CD8-positive, alpha-beta memory T cell (primary cell): ENCODE results near the gene DCLRE1B. TPM values are rescaled to one million over a fixed set of nuclear protein-coding genes. Genes with fewer than 3 reads are reported as not detected.
"Not testable (repeated sequence)": the region's sequence is repeated elsewhere in the genome, so short reads cannot be mapped to it uniquely, and the experiment has no call there.

ENCODE experiments used
- CTCF ChIA-PET: fragments of 350-600 bp; sonication (Branson Sonifier 250); formaldehyde crosslinking; loops from one replicate; lab custom pipeline; 2021; ENCODE audit warnings: antibody characterized with exemption; lab: Charles Lee
- POLR2A ChIA-PET: fragments of 350-600 bp; sonication (Branson Sonifier 250); formaldehyde crosslinking; loops from one replicate; lab custom pipeline; 2021; ENCODE audit warnings: antibody characterized with exemption; lab: Charles Lee
- DNase-seq, 5 donors: peaks; one replicate each; pipeline versions ENCODE4 v3.0.0 to v3.0.0-alpha.2; 2020 to 2022; ENCODE audit warnings: mixed read lengths in 1 of 5
- H3K27ac ChIP-seq: one replicate; pipeline ENCODE4 v1.7.0; 2013; ENCODE audit warnings: low read depth, mild to moderate bottlenecking, low read length, moderate library complexity
- H3K27me3 ChIP-seq: 2 replicates; pipeline ENCODE4 v1.7.0; 2013; ENCODE audit warnings: low read length, mild to moderate bottlenecking; ENCODE audit not compliant: insufficient read depth, poor library complexity, severe bottlenecking
- H3K36me3 ChIP-seq: 2 replicates; pipeline ENCODE4 v1.7.0; 2013; ENCODE audit warnings: mild to moderate bottlenecking, low read length, moderate library complexity; ENCODE audit not compliant: insufficient read depth
- H3K4me1 ChIP-seq: 2 replicates; pipeline ENCODE4 v1.7.0; 2013; ENCODE audit warnings: mild to moderate bottlenecking, low read length, moderate library complexity; ENCODE audit not compliant: insufficient read depth
- H3K4me3 ChIP-seq: 2 replicates; pipeline ENCODE4 v1.7.0; 2013; ENCODE audit warnings: mild to moderate bottlenecking, low read length
- H3K9me3 ChIP-seq: 2 replicates; pipeline ENCODE4 v1.7.0; 2013; ENCODE audit warnings: mild to moderate bottlenecking, low read length
- H3K27ac Mint-ChIP-seq, 8 donors: one replicate each; pipeline ENCODE4 v1.8.0; 2020 to 2021; ENCODE audit warnings: mixed read lengths in 8 of 8, mild to moderate bottlenecking in 6 of 8, inconsistent platforms in 3 of 8, moderate library complexity in 3 of 8
- H3K27me3 Mint-ChIP-seq, 2 donors: one replicate each; pipeline ENCODE4 v1.8.0; 2020 to 2021; ENCODE audit warnings: mixed read lengths in 2 of 2, mild to moderate bottlenecking in 1 of 2, moderate library complexity in 1 of 2
- H3K36me3 Mint-ChIP-seq, 3 donors: one replicate each; pipeline ENCODE4 v1.8.0; 2020 to 2021; ENCODE audit warnings: mixed read lengths in 3 of 3, inconsistent platforms in 1 of 3, mild to moderate bottlenecking in 1 of 3
- H3K4me1 Mint-ChIP-seq, 3 donors: one replicate each; pipeline ENCODE4 v1.8.0; 2020 to 2021; ENCODE audit warnings: mixed read lengths in 3 of 3, inconsistent platforms in 1 of 3, mild to moderate bottlenecking in 1 of 3
- H3K4me3 Mint-ChIP-seq, 7 donors: one replicate each; pipeline ENCODE4 v1.8.0; 2020 to 2021; ENCODE audit warnings: mixed read lengths in 7 of 7, mild to moderate bottlenecking in 6 of 7, moderate library complexity in 4 of 7, inconsistent platforms in 2 of 7
- H3K9me3 Mint-ChIP-seq, 5 donors: one replicate each; pipeline ENCODE4 v1.8.0; 2020 to 2022; ENCODE audit warnings: mixed read lengths in 5 of 5, mild to moderate bottlenecking in 3 of 5, moderate library complexity in 2 of 5, inconsistent platforms in 1 of 5
- polyA plus RNA-seq: library from polyadenylated mRNA; unstranded; fragments of 300-500 nt; fragmentation: Illumina TruSeq; gene quantifications from one replicate; pipeline ENCODE4 v1.2.3, GENCODE V29; 2021
- total RNA-seq, 2 experiments: library from RNA; stranded (reverse); gene quantifications; one replicate each; pipeline ENCODE4 v1.2.3, GENCODE V29; 2021

The DCLRE1B gene
- total and polyA plus RNA-seq, 3 experiments from 2014 or later, result 5.1 to 32.1 (median 31.2) TPM

DNA sequence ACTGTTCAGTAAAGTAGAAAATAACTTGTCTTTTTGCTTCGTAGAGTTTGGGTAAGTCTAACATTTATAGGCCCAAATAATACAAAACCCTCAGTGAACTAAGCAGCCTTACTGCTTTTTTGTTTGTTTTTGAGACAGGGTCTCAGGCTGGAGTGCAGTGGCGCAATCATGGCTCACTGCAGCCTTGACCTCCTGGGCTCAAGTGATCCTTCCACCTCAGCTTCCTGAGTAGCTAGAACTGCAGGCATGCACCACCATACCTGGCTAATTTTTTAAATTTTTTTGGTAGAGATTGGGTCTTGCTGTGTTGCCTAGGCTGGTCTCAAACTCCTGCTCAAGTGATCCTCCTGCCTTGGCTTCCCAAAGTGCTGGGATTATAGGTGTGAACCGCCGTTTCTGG, 43.0 kb downstream of the DCLRE1B start:
- H3K27ac ChIP-seq, H3K9me3 ChIP-seq, DNase-seq, H3K4me3 ChIP-seq, H3K27me3 Mint-ChIP-seq, H3K27me3 ChIP-seq, H3K36me3 ChIP-seq, H3K9me3 Mint-ChIP-seq: not testable (repeated sequence)
- ChIA-PET CTCF (interaction anchor here (0.9 to 6.1 kb wide), 7 partner anchors 8 to 113 kb away, joined by 3 to 74 read pairs (median 6); partner anchors contain the start of genes AP4B1, DCLRE1B and HIPK1), POLR2A (interaction anchor here (0.7 to 4.7 kb wide), 2 partner anchors 18 to 98 kb away, joined by 5 to 38 read pairs; partner anchors contain the start of gene HIPK1)
- Mint-ChIP-seq H3K4me3 (peak overlapping the region in 6 of 7 donors; percentile 26 to 78 (median 38)), H3K27ac (peak overlapping the region; percentile 89 to 96 (median 92)), H3K4me1 (peaks cover 67 to 94% (median 87%) of the 10 kb centered on the region in 3 donors), H3K36me3 (peaks cover 3 to 43% (median 11%) of the 10 kb centered on the region in 3 donors)
- H3K4me1 ChIP-seq, result peaks cover 82% of the 10 kb centered on the region

DNA sequence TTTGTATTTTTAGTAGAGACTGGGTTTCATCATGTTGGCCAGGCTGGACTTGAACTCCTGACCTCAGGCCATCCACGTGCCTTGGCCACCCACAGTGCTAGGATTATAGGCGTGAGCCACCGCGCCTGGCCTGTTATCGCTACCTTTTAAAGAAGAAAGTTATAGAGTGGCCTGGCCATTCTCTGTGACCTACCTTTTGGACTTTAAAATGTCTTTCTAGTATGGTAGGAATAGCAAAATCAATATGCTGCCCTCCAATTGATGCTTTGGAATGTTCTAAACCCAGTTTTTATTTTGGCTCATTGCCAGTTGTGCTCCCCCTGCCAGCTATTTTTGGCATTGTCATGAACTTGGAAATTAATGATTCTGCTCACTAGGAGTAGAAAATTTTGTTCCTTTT, 43.9 kb downstream of the DCLRE1B start:
- peak overlapping the region; percentile 48 to 96 (median 92) for H3K27ac Mint-ChIP-seq
- H3K27me3 ChIP-seq, result no peaks in the 10 kb centered on the region
- H3K27ac ChIP-seq, result no peak overlapping the region
- CTCF ChIA-PET, result interaction anchor here (0.9 to 6.1 kb wide), 8 partner anchors 9 to 114 kb away, joined by 3 to 74 read pairs (median 4); partner anchors contain the start of genes AP4B1, DCLRE1B and HIPK1
- no peaks in the 10 kb centered on the region for H3K9me3 ChIP-seq
- H3K36me3 Mint-ChIP-seq, result peaks cover 0 to 44% (median 11%) of the 10 kb centered on the region in 3 donors
- peak in 1 of 5 donors; percentile 46 for DNase-seq
- peaks cover 68 to 91% (median 88%) of the 10 kb centered on the region in 3 donors for H3K4me1 Mint-ChIP-seq
- no peak overlapping the region for H3K4me3 ChIP-seq
- no peaks in the 10 kb centered on the region for H3K9me3 Mint-ChIP-seq
- POLR2A ChIA-PET, result interaction anchor here (0.7 to 4.7 kb wide), 4 partner anchors 19 to 855 kb away, joined by 3 to 38 read pairs (median 5); partner anchors contain the start of gene HIPK1
- H3K27me3 Mint-ChIP-seq, result no peaks in the 10 kb centered on the region
- peaks cover 3% of the 10 kb centered on the region for H3K36me3 ChIP-seq
- peak overlapping the region in 5 of 7 donors; percentile 15 to 78 (median 30) for H3K4me3 Mint-ChIP-seq
- peaks cover 80% of the 10 kb centered on the region for H3K4me1 ChIP-seq

DNA sequence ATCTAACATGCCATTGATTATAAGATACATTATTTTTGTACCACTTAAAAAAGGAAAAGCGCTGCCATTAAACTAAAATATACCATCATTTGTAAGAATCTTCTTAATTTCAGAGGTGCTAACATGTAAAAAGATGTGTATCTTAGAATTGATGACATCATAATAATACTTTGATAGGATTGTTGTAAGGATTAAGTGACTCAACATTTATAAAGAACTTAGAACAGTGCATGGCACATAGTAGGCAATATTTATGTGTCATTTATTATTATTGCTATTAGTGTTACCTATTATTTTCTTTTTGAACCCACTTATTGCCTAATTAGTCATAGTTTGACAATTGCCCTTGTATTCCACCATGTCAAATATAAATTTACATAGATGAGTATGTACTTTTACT, 45.8 kb downstream of the DCLRE1B start:
- no peak overlapping the region for H3K27ac ChIP-seq
- no peak overlapping the region for H3K4me3 ChIP-seq
- H3K27me3 ChIP-seq, result no peaks in the 10 kb centered on the region
- Mint-ChIP-seq H3K9me3 (no peaks in the 10 kb centered on the region), H3K4me3 (no peak overlapping the region), H3K36me3 (peaks cover 4 to 48% (median 8%) of the 10 kb centered on the region in 3 donors), H3K27ac (peak overlapping the region in 5 of 8 donors; percentile 29 to 89 (median 54)), H3K4me1 (peaks cover 68 to 91% (median 89%) of the 10 kb centered on the region in 3 donors), H3K27me3 (no peaks in the 10 kb centered on the region)
- H3K4me1 ChIP-seq, result peaks cover 71% of the 10 kb centered on the region
- no peaks in the 10 kb centered on the region for H3K9me3 ChIP-seq
- peaks cover 18% of the 10 kb centered on the region for H3K36me3 ChIP-seq
- DNase-seq, result no peak
- CTCF ChIA-PET, result interaction anchor here (1.9 to 6.1 kb wide), 2 partner anchors 18 to 20 kb away, joined by 7 to 74 read pairs; partner anchors contain the start of gene HIPK1
- POLR2A ChIA-PET, result no interaction called here

DNA sequence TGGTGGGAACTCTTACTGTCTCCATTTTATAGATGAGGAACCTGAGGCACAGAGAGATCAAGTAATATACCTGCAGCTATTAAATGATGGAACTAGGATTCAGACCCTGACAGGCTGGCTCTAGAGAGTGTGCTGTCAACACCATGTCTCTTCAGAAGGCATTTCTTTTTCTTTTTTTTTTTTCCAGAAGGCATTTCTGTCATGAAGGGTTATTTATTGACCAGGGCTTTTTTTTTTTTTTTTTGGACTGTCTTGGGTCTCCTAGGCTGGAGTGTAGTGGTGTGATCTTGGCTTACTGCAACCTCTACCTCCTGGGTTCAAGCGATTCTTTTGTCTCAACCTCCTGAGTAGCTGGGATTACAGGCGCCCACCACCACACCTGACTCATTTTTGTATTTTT, 46.6 kb downstream of the DCLRE1B start:
- peaks cover 63% of the 10 kb centered on the region for H3K4me1 ChIP-seq
- H3K4me1 Mint-ChIP-seq, result peaks cover 60 to 87% (median 81%) of the 10 kb centered on the region in 3 donors
- POLR2A ChIA-PET, result interaction anchor here (0.6 to 1.0 kb wide), 2 partner anchors 13 to 21 kb away, joined by 3 read pairs; no protein-coding TSS in a partner anchor

DNA sequence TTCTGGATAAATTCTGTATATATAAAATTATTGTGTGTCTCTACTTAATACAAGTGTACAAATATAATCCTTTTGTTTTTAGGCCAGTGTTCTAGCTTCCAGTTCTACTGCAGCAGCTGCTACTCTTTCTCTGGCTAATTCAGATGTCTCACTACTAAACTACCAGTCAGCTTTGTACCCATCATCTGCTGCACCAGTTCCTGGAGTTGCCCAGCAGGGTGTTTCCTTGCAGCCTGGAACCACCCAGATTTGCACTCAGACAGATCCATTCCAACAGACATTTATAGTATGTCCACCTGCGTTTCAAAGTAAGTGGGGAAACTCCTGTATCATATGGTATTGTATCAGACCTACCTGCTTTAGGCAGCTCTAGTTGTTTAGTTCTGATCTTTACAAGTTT, 52.9 kb downstream of the DCLRE1B start:
- Mint-ChIP-seq H3K36me3 (peaks cover 4 to 91% (median 21%) of the 10 kb centered on the region in 3 donors), H3K27me3 (no peaks in the 10 kb centered on the region), H3K27ac (peak overlapping the region in 1 of 8 donors; percentile 9), H3K9me3 (no peaks in the 10 kb centered on the region), H3K4me1 (peaks cover 25 to 55% (median 47%) of the 10 kb centered on the region in 3 donors), H3K4me3 (no peak overlapping the region)
- Histone ChIP-seq H3K4me3 (no peak overlapping the region), H3K9me3 (no peaks in the 10 kb centered on the region), H3K36me3 (peaks cover 59% of the 10 kb centered on the region), H3K27ac (no peak overlapping the region), H3K4me1 (peaks cover 7% of the 10 kb centered on the region), H3K27me3 (no peaks in the 10 kb centered on the region)
- no peak for DNase-seq
- ChIA-PET CTCF (no interaction called here), POLR2A (no interaction called here)

More for the DNA sequence above, 46.6 kb downstream of the DCLRE1B start:
- Mint-ChIP-seq H3K27ac (peak overlapping the region in 6 of 8 donors; percentile 46 to 89 (median 57)), H3K36me3 (peaks cover 4 to 51% (median 8%) of the 10 kb centered on the region in 3 donors), H3K4me3 (no peak overlapping the region), H3K27me3 (no peaks in the 10 kb centered on the region), H3K9me3 (no peaks in the 10 kb centered on the region)
- CTCF ChIA-PET, result interaction anchor here (0.6 to 1.9 kb wide), 2 partner anchors 21 to 560 kb away, joined by 3 to 7 read pairs; no protein-coding TSS in a partner anchor
- no peaks in the 10 kb centered on the region for H3K27me3 ChIP-seq
- no peak for DNase-seq
- no peak overlapping the region for H3K4me3 ChIP-seq
- H3K27ac ChIP-seq, result no peak overlapping the region
- no peaks in the 10 kb centered on the region for H3K9me3 ChIP-seq
- H3K36me3 ChIP-seq, result peaks cover 23% of the 10 kb centered on the region

DNA sequence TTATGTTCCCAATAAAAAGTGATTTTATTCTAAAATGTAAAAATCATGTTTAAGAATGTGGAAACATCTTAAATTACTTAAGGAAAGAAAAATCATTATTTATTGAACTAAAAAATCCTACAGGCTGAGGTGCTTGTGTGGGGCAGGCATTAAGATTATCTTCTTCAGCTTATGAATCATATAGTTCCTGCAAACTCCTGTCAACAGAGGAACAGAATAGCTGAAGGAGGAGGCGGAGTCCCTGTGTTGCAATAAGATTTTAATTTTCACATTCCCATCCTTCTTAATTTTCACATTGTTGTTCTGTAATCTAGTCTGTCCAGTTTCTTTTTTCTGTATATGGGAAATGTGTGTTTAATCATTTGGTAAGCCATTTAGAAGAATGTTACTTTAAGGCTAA, 53.6 kb downstream of the DCLRE1B start:
- Histone ChIP-seq H3K27ac (no peak overlapping the region), H3K9me3 (no peaks in the 10 kb centered on the region), H3K27me3 (no peaks in the 10 kb centered on the region), H3K4me1 (peaks cover 7% of the 10 kb centered on the region), H3K4me3 (no peak overlapping the region), H3K36me3 (peaks cover 66% of the 10 kb centered on the region)
- ChIA-PET POLR2A (no interaction called here), CTCF (no interaction called here)
- peak overlapping the region in 3 of 8 donors; percentile 48 to 64 (median 54) for H3K27ac Mint-ChIP-seq
- peaks cover 29 to 57% (median 49%) of the 10 kb centered on the region in 3 donors for H3K4me1 Mint-ChIP-seq
- no peak for DNase-seq
- no peaks in the 10 kb centered on the region for H3K9me3 Mint-ChIP-seq
- no peak overlapping the region for H3K4me3 Mint-ChIP-seq
- peaks cover 4 to 92% (median 22%) of the 10 kb centered on the region in 3 donors for H3K36me3 Mint-ChIP-seq
- no peaks in the 10 kb centered on the region for H3K27me3 Mint-ChIP-seq

DNA sequence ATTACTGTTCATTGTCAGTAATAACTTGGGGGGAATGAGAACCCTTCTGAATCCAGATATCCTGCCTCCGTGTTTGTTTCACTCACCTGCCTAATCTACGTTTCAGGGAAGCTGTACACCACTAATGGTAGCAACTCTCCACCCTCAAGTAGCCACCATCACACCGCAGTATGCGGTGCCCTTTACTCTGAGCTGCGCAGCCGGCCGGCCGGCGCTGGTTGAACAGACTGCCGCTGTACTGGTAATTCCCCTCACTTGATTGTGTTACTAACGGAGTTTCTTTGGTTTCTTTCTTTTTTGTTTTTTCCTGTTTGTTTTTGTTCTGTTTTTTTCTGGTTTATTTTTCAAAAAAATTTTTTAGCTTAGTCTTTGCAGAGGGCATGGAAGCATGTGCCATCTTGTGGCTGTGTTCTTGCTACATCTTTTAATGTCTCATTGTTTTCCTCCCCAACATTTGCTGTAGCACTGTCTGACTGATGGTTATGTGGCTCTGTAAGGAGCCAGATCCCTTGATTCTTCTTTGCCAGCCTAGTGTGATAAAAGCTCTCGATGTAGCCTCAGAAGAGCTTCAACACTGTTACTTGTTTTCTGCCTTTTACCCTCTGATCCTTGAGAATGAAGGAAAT, 58.3 kb downstream of the DCLRE1B start:
- no peaks in the 10 kb centered on the region for H3K9me3 ChIP-seq
- no peaks in the 10 kb centered on the region for H3K4me1 ChIP-seq
- ChIA-PET POLR2A (interaction anchor here (0.5 to 0.8 kb wide), 3 partner anchors 33 to 205 kb away, joined by 3 to 11 read pairs (median 4); no protein-coding TSS in a partner anchor), CTCF (interaction anchor here (0.7 to 2.8 kb wide), 7 partner anchors 10 to 128 kb away, joined by 3 to 19 read pairs (median 6); partner anchors contain the start of genes AP4B1, DCLRE1B and HIPK1)
- Mint-ChIP-seq H3K36me3 (peaks cover 21 to 94% (median 37%) of the 10 kb centered on the region in 3 donors), H3K27ac (peak overlapping the region in 5 of 8 donors; percentile 0 to 83 (median 36)), H3K4me1 (peaks cover 16 to 31% (median 27%) of the 10 kb centered on the region in 3 donors), H3K27me3 (no peaks in the 10 kb centered on the region), H3K9me3 (no peaks in the 10 kb centered on the region), H3K4me3 (no peak overlapping the region)
- H3K4me3 ChIP-seq, result no peak overlapping the region
- no peak overlapping the region for H3K27ac ChIP-seq
- H3K36me3 ChIP-seq, result peaks cover 68% of the 10 kb centered on the region
- no peaks in the 10 kb centered on the region for H3K27me3 ChIP-seq
- DNase-seq, result peak in 1 of 5 donors; percentile 31
